DND-41 (cell line): Measurements from ENCODE around the gene SEC14L2.

Experiments used
- ATAC-seq: fragments of 200-7000 bp; cut with Tn5 transposase; 3 replicates; pipeline ENCODE4 v1.9.1; 2021; ENCODE audit warnings: low read depth; ENCODE audit not compliant: insufficient read depth
- DNase-seq: peaks from one replicate; pipeline ENCODE4 v3.0.0-alpha.2; 2020
- H2AFZ ChIP-seq: 2 replicates; pipeline ENCODE4 v1.6.0; 2012; ENCODE audit warnings: low read depth, low read length
- H3K27ac ChIP-seq: 2 replicates; pipeline ENCODE4 v1.5.1; 2012; ENCODE audit warnings: low read length, inconsistent platforms
- H3K27me3 ChIP-seq: fragments of 200-600 bp; sonication (generic); 2 replicates; pipeline ENCODE4 v1.6.0; 2012; ENCODE audit warnings: low read length, mild to moderate bottlenecking, inconsistent platforms; ENCODE audit not compliant: insufficient read depth, poor library complexity
- H3K36me3 ChIP-seq: 2 replicates; pipeline ENCODE4 v1.5.1; 2012; ENCODE audit warnings: low read length, inconsistent platforms; ENCODE audit not compliant: insufficient read depth
- H3K4me1 ChIP-seq: 2 replicates; pipeline ENCODE4 v1.5.1; 2012; ENCODE audit warnings: mild to moderate bottlenecking, low read length; ENCODE audit not compliant: insufficient read depth
- H3K4me2 ChIP-seq: 2 replicates; pipeline ENCODE4 v1.6.0; 2012; ENCODE audit warnings: mild to moderate bottlenecking, moderate library complexity, low read length, inconsistent platforms; ENCODE audit not compliant: insufficient read depth
- H3K4me3 ChIP-seq, 2 experiments: fragments of 200-600 bp in 1 of 2; shearing (Covaris generic) in 1 of 2; 2 replicates each; pipeline ENCODE4 v1.5.1; 2012 to 2016; ENCODE audit warnings: inconsistent platforms in 2 of 2, low read length in 2 of 2, mild to moderate bottlenecking in 2 of 2, low read depth in 1 of 2, moderate library complexity in 1 of 2
- H3K79me2 ChIP-seq: 2 replicates; pipeline ENCODE4 v1.6.0; 2012; ENCODE audit warnings: low read length, inconsistent platforms; ENCODE audit not compliant: insufficient read depth
- H3K9ac ChIP-seq: 2 replicates; pipeline ENCODE4 v1.6.0; 2012; ENCODE audit warnings: low read depth, mild to moderate bottlenecking, inconsistent platforms, low read length, moderate library complexity
- H3K9me3 ChIP-seq: 2 replicates; pipeline ENCODE4 v1.5.1; 2012; ENCODE audit warnings: low read length, moderate library complexity, mild to moderate bottlenecking, inconsistent platforms; ENCODE audit not compliant: insufficient read depth, severe bottlenecking
- H4K20me1 ChIP-seq: 2 replicates; pipeline ENCODE4 v1.6.0; 2012; ENCODE audit warnings: low read length; ENCODE audit not compliant: insufficient read depth
- EZH2 ChIP-seq: IDR thresholded peaks from 3 replicates; pipeline ENCODE4 v1.6.1; 2012; ENCODE audit warnings: borderline replicate concordance, low read depth, mild to moderate bottlenecking, moderate library complexity, low read length, inconsistent platforms; ENCODE audit not compliant: severe bottlenecking
- TF ChIP-seq, protein P1 (sequence below): IDR thresholded peaks from 2 replicates; pipeline ENCODE4 v1.5.1; 2012; ENCODE audit warnings: borderline replicate concordance, low read length, moderate library complexity, mild to moderate bottlenecking; ENCODE audit not compliant: poor library complexity, severe bottlenecking; ENCODE audit errors: extremely low read depth

Gene SEC14L2

DNA sequence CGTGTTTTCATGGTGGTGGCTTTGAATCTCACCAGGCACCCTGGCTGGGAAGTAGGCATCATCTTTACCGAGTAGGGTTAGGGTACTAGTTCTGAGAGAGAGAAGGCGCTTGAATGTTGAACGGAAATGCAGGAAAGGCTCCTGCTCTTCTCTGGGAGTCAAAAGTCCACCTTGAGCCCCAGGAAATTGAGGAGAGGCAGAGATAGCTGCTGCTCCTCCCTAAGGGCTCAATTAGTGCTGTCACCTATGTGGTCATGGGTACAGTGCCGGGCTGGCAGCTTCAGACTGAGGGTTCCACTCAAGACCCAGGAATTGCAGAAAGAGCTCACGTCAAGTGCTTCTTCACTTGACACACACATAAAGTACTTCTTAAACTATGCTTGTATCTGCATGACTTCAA, 38.3 kb upstream of the SEC14L2 start:
- DNase-seq (no peak), ATAC-seq (no peak)
- no peaks in the 10 kb centered on the region for H3K9me3 ChIP-seq
- H2AFZ ChIP-seq = no peak overlapping the region
- no peaks in the 10 kb centered on the region for H3K27me3 ChIP-seq
- no peak overlapping the region for H3K27ac ChIP-seq
- H3K9ac ChIP-seq = no peak overlapping the region
- TF ChIP-seq, protein P1, sequence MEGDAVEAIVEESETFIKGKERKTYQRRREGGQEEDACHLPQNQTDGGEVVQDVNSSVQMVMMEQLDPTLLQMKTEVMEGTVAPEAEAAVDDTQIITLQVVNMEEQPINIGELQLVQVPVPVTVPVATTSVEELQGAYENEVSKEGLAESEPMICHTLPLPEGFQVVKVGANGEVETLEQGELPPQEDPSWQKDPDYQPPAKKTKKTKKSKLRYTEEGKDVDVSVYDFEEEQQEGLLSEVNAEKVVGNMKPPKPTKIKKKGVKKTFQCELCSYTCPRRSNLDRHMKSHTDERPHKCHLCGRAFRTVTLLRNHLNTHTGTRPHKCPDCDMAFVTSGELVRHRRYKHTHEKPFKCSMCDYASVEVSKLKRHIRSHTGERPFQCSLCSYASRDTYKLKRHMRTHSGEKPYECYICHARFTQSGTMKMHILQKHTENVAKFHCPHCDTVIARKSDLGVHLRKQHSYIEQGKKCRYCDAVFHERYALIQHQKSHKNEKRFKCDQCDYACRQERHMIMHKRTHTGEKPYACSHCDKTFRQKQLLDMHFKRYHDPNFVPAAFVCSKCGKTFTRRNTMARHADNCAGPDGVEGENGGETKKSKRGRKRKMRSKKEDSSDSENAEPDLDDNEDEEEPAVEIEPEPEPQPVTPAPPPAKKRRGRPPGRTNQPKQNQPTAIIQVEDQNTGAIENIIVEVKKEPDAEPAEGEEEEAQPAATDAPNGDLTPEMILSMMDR = no peak
- TF ChIP-seq EZH2 = no peak
- peaks cover 35% of the 10 kb centered on the region for H3K79me2 ChIP-seq
- no peak overlapping the region for H3K4me2 ChIP-seq
- peaks cover 27% of the 10 kb centered on the region for H4K20me1 ChIP-seq
- H3K4me3 ChIP-seq = no peak overlapping the region
- H3K4me1 ChIP-seq = peaks cover 42% of the 10 kb centered on the region
- peaks cover 21% of the 10 kb centered on the region for H3K36me3 ChIP-seq

DNA sequence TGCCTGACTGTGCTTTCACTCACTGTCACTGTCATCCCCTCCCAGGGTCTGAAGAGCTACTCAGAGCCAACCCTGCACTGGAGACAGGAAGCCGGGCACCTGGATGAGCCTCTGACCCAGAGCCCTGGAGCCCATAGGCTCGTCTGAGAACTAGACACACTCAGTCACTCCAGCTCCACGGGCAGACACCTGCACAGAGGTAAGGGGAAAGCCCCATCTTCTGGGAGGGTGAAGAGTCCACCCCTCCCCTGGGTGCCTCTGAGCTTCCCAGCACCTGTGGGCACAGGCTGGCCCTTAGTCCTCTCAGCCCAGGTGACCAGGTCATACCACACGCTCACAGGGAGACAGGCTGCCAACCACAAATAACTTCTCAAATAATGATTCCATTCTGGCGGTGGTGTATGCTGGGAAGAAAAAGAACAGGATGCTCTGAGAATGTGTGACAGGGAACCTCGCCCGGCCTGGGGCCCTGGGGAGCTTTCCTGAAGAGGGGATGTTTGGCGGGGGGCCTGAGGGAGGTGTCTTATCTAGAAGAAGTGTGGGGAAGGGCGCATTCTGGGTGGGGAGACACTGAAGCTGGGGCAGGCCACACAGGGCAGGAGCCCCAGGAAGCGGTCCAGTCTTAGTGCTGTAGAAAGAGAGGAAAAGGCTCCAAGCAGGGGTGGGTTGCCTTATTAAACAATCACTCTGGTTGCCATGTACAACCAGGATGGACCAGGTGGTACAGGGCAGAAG, 34.7 kb upstream of the SEC14L2 start:
- H3K9me3 ChIP-seq = no peaks in the 10 kb centered on the region

DNA sequence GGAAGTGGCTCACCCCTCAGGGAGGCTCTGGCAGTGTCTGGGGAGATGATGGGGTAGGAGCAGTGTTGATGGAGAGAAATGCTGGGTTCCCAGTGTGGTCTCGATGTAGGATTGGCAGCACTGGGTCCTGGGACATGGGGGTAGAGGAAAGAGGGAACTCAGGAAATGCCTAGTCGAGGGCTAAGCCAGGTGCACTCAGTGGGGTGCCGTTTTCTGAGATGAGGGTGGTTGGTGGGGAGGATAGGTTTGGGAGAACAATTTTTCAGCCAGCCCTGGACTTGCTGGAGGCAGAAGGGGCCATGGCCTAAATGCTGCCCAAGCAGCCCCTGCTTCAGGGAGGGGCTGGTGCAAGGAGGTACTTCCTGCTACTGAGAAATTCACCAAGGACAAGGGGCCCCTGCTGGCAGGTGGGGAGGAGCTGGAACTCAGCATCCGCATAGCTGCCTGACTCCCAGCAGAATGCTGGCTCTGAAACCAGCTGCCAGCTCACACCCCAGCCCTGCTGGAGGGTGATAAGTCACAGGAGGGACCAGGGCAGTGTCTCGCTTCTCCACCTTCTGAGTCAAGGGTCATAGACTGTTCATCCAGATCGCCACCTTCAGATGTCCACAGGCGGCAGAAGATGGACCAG, 34.1 kb upstream of the SEC14L2 start:
- no peak overlapping the region for H2AFZ ChIP-seq

More for the DNA sequence above, 34.7 kb upstream of the SEC14L2 start:
- Histone ChIP-seq H3K4me1 (peaks cover 16% of the 10 kb centered on the region), H3K4me2 (no peak overlapping the region), H3K27ac (no peak overlapping the region), H4K20me1 (no peaks in the 10 kb centered on the region), H3K9ac (no peak overlapping the region), H3K36me3 (no peaks in the 10 kb centered on the region), H3K4me3 (no peak overlapping the region), H2AFZ (no peak overlapping the region), H3K27me3 (no peaks in the 10 kb centered on the region), H3K79me2 (no peaks in the 10 kb centered on the region)
- ATAC-seq (peak; percentile 62; the same call in 1 of the 3 replicates), DNase-seq (no peak)
- TF ChIP-seq EZH2 = no peak
- TF ChIP-seq, protein P1 = no peak

More for the DNA sequence above, 34.1 kb upstream of the SEC14L2 start:
- ATAC-seq = peak; percentile 30
- no peaks in the 10 kb centered on the region for H3K9me3 ChIP-seq
- no peaks in the 10 kb centered on the region for H3K79me2 ChIP-seq
- no peaks in the 10 kb centered on the region for H3K27me3 ChIP-seq
- no peak overlapping the region; the same call in 1 of the 2 replicates for H3K27ac ChIP-seq
- H3K9ac ChIP-seq = no peak overlapping the region
- no peak overlapping the region for H3K4me3 ChIP-seq
- DNase-seq = no peak
- peaks cover 9% of the 10 kb centered on the region; the same call in 1 of the 2 replicates for H3K4me1 ChIP-seq
- H4K20me1 ChIP-seq = no peaks in the 10 kb centered on the region
- no peak overlapping the region for H3K4me2 ChIP-seq
- TF ChIP-seq, protein P1 = no peak
- TF ChIP-seq EZH2 = no peak
- H3K36me3 ChIP-seq = no peaks in the 10 kb centered on the region
